CD4-positive, alpha-beta T cell treated with Interleukin-15 for 4 hours (primary cell): ENCODE measurements around the gene OR4K1.
"Not testable (repeated sequence)": the region's sequence is repeated elsewhere in the genome, so short reads cannot be mapped to it uniquely, and the experiment has no call there.

ENCODE experiments used
- DNase-seq: peaks from one replicate; pipeline ENCODE4 v3.0.0-alpha.2; 2020; ENCODE audit warnings: low spot score

Gene OR4K1, protein sequence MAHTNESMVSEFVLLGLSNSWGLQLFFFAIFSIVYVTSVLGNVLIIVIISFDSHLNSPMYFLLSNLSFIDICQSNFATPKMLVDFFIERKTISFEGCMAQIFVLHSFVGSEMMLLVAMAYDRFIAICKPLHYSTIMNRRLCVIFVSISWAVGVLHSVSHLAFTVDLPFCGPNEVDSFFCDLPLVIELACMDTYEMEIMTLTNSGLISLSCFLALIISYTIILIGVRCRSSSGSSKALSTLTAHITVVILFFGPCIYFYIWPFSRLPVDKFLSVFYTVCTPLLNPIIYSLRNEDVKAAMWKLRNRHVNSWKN

DNA sequence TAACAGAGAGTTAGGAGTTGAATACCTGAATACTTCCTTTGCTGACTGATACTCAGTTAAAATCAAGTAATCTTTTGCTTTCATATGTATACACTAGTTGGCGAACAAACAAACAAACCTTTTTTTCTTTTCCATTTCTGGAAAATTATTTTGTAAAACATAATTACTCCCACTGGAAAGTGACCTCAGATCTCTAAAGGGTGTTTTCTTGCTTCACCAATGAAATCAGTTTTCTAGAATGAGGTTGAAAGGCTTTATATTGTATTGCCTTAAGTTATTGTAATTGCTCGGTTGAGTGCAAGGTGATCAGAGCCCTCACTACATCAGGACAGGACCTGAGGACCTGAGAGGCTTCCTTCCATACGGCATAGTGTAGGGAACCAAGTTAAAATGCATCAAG, at the start of gene OR4K1:
Gene OR4K1 (plus strand): TSS at position 301 of the 400 bp plus-strand sequence. CDS start 4,750 bp downstream, outside the sequence.
- no peak for DNase-seq

- no peak for DNase-seq
Observed at GRCh38 chr14:19895282-19895681, 35.4 kb upstream of the OR4K1 start.

DNA sequence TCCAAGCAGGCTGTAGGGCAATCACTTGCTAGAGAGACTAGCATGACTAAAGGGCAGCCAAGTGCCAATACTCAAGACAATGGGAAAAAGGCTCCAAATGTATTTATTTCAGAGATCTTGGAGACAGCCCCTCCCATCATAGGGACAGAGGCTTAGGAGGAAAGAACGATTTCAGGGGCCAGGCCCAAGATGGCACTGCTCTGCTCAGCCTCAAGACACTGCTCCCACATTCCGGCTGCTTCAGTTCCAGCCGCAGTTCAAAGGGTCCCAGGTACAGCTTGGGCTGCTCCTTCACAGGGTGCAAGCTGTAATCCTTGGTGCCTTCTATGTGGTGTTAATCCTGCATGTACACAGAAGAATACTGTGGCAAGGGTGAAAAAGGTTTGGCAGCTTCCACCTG, 29.7 kb upstream of the OR4K1 start:
- no peak for DNase-seq

- no peak for DNase-seq
Observed at GRCh38 chr14:19902409-19902808, 28.3 kb upstream of the OR4K1 start.

- DNase-seq = no peak
Observed at GRCh38 chr14:19906665-19907064, 24.1 kb upstream of the OR4K1 start.

GRCh38 chr14:19911114-19911513, 19.6 kb upstream of the OR4K1 start:
- DNase-seq = no peak

DNA sequence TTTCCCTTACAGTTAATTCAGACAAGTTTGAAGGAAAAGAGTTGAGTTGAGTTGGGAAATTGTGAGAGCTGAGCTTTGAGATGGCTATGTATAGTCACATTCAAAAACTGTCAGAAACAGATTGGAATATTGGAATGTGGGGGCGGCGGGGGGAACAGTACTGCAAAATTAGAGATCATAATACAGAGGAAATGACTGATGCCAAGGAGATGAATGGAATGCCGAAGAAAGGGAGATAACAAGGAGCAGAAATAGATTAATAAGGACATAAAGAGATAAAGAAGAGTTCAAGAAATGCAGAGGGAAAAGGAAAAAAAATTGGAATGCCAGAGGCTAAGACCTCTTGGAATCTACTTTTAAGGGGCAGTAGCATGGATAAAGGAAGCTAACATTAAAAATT, 13.5 kb upstream of the OR4K1 start:
- no peak for DNase-seq

DNA sequence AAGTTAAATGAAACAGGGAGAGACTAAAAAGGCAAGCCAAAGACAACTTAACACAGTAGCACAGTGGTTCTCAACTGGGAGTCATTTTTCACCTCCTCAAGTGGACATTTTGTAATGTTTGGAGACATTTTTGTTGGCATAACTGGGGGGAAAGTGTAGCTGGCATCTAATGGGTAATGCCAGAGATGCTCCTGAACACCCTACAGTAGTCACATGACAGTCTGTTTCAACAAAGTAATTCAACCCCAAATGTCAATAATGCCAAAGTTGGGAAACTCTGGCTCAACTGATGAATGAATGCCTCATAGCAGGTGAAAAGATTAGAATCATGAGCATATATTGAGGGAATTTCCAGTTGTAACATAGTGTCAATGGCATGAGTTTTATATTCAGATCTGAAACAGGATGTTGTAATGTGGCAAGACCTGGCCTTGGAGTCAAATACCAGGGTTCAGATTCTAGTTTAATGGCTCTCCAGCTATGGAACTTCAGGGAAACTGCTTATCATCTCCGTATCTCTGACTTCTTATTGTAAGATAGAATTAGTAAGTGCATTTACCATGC, 12.7 kb upstream of the OR4K1 start:
- no peak for DNase-seq

DNA sequence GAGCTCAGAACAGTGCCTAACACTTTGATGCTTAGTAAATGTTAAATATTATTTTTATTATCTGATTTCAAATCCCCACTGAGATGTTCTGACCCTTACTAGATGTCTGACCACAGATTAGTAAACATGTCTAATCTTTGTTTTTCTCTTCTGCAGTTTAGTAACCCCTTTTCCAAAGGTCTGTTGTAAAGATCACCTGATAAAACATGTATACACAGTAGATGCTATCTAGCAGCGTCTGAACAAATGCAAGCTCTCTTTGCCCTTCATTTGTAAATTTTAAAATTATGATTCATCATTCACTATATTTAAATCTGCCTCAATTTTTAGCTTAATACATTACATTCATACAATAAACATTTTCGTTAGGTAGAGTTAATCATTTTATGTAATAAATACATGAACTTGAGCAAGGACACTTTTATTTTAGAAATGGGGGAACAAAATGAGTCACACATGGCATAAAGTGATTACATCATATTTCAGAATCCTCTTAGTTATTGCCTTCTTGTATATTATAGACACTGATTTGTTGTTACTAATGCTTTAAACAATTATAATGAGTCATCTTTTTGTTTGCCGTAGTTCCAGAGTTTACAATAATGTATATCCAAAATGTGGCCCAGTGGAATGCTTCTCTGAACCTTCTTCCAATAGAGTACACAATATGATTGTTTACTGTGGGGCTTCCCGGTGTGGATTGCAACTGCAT, 12.0 kb upstream of the OR4K1 start:
- DNase-seq = no peak

DNA sequence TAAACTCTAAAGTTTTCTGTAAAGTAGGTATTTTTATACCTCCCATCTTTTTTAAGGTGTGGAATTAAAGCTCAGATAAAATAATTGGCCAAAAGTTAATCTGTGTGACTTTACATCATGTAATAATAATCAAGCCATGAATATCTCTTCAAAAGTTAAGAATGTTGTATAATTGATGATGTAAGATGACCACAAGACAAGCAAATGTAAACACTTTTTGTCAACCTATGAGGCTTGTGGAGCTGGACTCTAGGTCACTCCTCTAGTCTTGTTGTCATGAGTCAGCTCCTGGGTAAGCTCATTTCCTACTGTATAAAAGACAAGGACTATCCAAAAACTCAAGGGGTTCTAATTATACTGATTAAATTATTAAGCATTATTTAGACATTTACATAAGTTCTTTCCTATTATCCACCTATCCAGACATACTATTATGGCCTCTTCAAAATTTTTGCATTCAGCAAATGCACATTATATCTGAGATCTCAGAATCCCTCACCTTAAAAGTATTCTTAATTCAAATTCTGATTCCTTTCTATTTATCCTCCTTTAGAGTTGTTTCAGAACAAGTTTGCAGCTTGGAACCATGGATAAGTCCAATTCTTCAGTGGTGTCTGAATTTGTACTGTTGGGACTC, 10.6 kb upstream of the OR4K1 start, which contains the start of gene OR4K5:
Gene OR4K5 (plus strand): TSS at position 587 of the 637 bp plus-strand sequence. CDS start 0 bp downstream, at position 587.
- no peak for DNase-seq

- DNase-seq = no peak
Observed at GRCh38 chr14:19941668-19942067, 11.0 kb downstream of the OR4K1 start.

DNA sequence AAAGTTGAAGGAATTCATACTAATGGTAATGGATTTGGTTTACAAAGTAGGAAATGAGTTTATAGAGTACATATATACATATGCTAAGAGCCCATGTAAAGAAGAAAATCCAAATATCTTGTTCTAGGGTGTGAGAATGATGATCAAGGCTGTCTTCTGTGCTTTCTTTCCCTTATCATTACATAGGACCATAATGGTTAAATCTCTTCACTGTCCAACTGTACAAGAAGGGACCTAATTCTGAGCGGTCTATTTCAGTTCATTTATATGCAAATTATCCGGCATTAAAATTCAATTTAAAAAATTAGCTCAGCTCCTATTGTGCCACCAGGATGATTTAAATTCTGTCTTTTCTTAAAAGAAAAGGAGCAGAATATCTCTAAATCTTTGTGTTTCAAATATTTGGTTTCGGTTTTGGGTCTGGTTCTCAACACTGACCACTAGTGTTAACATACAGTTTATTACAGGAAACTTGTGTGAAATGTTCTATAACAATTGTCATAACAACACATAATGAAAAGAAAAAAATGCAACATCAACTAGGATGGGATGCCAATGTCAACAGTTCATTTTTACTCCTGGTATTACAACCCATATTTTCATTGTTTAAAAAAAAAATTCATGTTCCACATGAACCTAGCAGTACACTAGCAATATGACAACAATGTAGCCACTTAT, 16.8 kb downstream of the OR4K1 start:
- no peak for DNase-seq

DNA sequence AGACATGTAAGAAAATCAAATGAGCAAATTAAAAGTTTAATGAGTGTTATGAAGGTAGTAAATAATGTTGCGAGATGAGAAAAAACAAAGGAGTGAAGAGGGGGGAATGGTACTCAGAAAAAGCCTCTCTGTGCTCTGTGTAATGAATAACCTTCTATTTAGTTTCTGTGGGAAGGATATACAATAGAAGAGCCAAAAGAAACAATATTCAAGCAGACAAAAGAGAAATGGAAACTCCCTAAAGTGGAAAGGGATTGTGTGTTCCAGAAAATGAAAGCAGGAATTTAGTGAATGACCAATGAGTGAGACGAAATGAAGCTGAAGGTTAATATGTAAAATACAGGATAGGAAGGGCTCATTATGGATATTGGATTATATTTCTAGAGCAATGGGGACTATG, 18.5 kb downstream of the OR4K1 start:
- no peak for DNase-seq

GRCh38 chr14:19969735-19970134, 39.0 kb downstream of the OR4K1 start:
- DNase-seq = not testable (repeated sequence)

DNA sequence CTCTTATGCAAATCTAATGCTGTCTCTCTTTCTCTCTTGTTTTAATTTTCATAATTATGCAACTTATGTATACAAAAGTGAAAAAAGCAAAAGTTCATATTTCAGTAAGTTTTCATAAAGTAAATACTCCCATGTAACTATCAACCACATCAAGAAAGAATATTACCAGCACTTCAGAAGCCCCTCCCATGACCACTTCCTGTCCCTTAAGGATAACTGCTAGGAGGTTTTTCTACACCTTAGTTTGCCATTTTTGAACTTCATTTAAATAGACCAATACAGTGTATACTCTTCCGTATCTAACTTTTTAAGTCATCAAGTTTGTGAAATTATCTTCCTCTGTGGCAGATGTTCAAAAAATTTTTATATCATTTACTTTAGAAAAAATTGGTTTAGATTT, 44.1 kb downstream of the OR4K1 start:
- peak; percentile 43 for DNase-seq

GRCh38 chr14:19975291-19975690, 44.6 kb downstream of the OR4K1 start, which contains the start of gene OR4K15:
OR4K15 (plus strand) TSS chr14:19975591; CDS start chr14:19975591, 0 bp downstream.
- DNase-seq = no peak
